Measurements from ENCODE around the gene INSM1. TPM values are rescaled to one million over a fixed set of nuclear protein-coding genes. Genes with fewer than 3 reads are reported as not detected.

Gene INSM1
- total and polyA plus RNA-seq, 8 donors = 0.41 to 2.0 (median 0.69) TPM; not detected in 2

DNA sequence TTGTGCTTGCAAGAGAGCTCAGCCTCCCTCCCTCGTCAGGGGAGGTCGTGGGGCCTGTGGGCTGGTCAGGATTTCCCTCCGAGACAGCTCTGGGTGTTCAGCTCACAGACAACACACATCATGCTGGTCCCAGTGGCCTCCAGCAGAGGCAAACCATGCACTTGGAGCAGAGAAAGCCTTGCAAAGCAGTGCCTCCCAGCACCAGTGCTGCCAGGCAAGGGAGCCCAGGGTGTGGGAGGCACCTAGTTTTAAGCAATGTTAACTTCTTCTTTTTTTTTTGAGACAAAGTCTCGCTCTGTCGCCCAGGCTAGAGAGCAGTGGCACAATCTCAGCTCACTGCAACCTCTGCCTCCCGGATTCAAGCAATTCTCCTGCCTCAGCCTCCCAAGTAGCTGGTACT lies 34.0 kb upstream of the INSM1 start:
- DNase-seq (peak in 1 of 4 donors; percentile 64), ATAC-seq (peak; percentile 44)
- Histone ChIP-seq H3K4me3 (no peak overlapping the region), H3K27ac (no peak overlapping the region), H3K27me3 (peaks cover 0 to 10% of the 10 kb centered on the region in 2 donors), H3K4me1 (peaks cover 0 to 9% of the 10 kb centered on the region in 2 donors), H3K36me3 (no peaks in the 10 kb centered on the region), H3K9me3 (no peaks in the 10 kb centered on the region)
- intact Hi-C loops (cut with DNase I) = no loop called here
- TF ChIP-seq, protein P1, sequence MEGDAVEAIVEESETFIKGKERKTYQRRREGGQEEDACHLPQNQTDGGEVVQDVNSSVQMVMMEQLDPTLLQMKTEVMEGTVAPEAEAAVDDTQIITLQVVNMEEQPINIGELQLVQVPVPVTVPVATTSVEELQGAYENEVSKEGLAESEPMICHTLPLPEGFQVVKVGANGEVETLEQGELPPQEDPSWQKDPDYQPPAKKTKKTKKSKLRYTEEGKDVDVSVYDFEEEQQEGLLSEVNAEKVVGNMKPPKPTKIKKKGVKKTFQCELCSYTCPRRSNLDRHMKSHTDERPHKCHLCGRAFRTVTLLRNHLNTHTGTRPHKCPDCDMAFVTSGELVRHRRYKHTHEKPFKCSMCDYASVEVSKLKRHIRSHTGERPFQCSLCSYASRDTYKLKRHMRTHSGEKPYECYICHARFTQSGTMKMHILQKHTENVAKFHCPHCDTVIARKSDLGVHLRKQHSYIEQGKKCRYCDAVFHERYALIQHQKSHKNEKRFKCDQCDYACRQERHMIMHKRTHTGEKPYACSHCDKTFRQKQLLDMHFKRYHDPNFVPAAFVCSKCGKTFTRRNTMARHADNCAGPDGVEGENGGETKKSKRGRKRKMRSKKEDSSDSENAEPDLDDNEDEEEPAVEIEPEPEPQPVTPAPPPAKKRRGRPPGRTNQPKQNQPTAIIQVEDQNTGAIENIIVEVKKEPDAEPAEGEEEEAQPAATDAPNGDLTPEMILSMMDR (IDR thresholded peaks at IDR 0.05) = no peak

DNA sequence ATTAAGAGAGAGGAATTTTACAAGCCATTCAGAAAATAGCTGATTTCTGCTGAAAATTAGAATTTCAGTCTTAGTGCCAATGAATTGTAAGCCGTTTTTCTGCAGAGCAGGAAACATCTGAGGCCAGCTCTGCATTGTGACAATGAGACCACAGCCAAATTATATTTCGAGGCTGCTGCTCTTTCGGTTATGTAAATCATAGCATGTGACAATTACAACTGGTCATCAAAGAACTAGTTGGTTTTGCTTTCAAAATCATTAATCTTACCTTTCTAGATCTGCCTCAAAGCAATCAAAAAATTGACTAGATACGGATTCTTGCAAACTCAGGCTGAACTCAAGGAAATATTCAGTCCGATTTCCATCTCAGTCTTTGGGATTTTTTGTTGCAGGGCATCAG lies 33.4 kb upstream of the INSM1 start:
- TF ChIP-seq, protein P1 (IDR thresholded peaks at IDR 0.05) = no peak
- Histone ChIP-seq H3K27me3 (peaks cover 0 to 10% of the 10 kb centered on the region in 2 donors), H3K36me3 (no peaks in the 10 kb centered on the region), H3K4me3 (no peak overlapping the region), H3K9me3 (no peaks in the 10 kb centered on the region), H3K4me1 (peaks cover 0 to 9% of the 10 kb centered on the region in 2 donors), H3K27ac (no peak overlapping the region)
- intact Hi-C loops (cut with DNase I) = no loop called here
- no peak for DNase-seq
- ATAC-seq = no peak

DNA sequence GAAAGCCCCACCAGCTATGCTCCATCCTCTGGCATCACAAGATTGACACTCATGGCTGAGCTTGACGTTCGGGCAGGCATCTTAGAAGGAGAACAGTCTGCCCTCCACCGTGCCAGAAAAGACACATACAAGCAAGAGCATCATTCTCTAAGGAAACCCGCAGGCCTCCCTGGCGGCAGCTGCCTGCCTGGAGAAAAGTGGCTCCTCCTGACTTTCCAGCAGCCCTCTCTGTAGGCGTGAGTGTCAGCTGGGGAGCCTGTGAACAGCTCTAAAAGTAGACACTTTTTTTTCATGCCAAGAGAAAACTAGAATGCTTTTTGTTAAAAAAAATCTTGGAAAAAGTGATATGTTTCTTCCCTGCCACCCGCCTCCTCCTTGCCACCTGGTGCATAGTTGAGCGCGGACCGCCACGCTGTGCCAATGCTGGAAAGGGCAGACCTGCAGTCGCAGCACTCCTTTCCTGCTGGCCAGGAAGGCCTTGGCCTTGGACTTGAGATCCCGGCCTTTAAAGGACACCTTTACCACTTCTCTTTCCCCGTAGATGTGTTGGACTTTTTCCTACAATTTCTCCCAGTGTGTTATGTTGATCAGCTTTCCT lies 29.7 kb upstream of the INSM1 start:
- no peak overlapping the region for H3K4me3 ChIP-seq
- TF ChIP-seq, protein P1 (IDR thresholded peaks at IDR 0.05) = no peak

DNA sequence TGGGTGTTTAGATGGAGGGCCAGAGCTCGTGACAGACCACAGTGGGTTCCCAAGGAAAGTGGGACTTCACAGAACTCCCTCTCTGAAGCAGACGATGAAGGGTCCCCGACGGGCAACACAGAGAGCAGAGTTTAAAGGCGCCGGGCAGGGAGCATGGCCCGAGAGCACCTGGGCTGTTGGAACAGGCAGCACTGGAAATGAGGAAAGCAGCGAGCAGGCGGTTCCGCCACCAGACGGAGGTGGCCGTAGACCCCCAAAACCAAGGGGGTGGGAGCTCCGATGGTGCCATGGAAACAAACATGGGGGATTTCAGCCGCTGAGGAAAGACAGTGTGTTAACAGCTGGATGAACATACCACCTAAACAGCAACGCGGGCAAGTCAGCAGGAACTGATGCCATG lies 27.5 kb upstream of the INSM1 start:
- H3K27ac ChIP-seq = no peak overlapping the region
- TF ChIP-seq, protein P1 (IDR thresholded peaks at IDR 0.05) = no peak
- DNase-seq = peak in 1 of 4 donors; percentile 57
- H3K4me3 ChIP-seq = no peak overlapping the region
- no peaks in the 10 kb centered on the region for H3K36me3 ChIP-seq
- ATAC-seq = no peak
- no peaks in the 10 kb centered on the region for H3K4me1 ChIP-seq
- H3K9me3 ChIP-seq = no peaks in the 10 kb centered on the region
- peaks cover 0 to 30% of the 10 kb centered on the region in 2 donors for H3K27me3 ChIP-seq
- intact Hi-C loops (cut with DNase I) = no loop called here

More for the DNA sequence above, 29.7 kb upstream of the INSM1 start:
- intact Hi-C loops (cut with DNase I) = no loop called here
- Histone ChIP-seq H3K9me3 (no peaks in the 10 kb centered on the region), H3K36me3 (no peaks in the 10 kb centered on the region), H3K27me3 (peaks cover 0 to 26% of the 10 kb centered on the region in 2 donors), H3K4me1 (no peaks in the 10 kb centered on the region), H3K27ac (no peak overlapping the region)
- no peak for ATAC-seq
- peak in 1 of 4 donors; percentile 73 for DNase-seq

DNA sequence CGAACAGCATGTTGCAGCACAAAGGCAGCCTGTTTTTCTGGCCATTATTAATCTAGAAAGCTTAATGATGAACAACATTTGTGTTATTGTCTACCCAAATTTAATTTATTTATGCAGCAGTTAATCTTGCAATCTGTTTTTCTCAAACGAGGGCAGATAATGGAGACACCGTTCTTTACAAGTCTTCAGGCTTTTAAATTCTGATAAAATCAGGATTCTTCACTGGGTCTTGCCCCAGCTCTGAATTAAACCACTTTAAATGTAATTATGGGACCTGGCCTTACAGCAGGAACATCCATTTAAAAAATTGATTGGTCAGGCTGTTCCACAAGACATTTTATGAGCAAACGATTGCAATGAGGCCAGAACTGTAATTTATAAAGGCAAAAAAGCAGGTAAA lies 26.5 kb upstream of the INSM1 start:
- intact Hi-C loops (cut with DNase I) = no loop called here
- Histone ChIP-seq H3K36me3 (no peaks in the 10 kb centered on the region), H3K27ac (no peak overlapping the region), H3K27me3 (peaks cover 0 to 30% of the 10 kb centered on the region in 2 donors), H3K4me1 (no peaks in the 10 kb centered on the region), H3K9me3 (no peaks in the 10 kb centered on the region), H3K4me3 (no peak overlapping the region)
- ATAC-seq = no peak
- TF ChIP-seq, protein P1 (IDR thresholded peaks at IDR 0.05) = no peak
- no peak for DNase-seq
